Nephron progenitor cell (in vitro differentiated cells): Measurements from ENCODE around the gene SRRT.
A peak's percentile ranks its signal among the peaks of the same experiment; 100 is the strongest.

Experiments
- DNase-seq: peaks from one replicate; pipeline ENCODE4 v3.0.0; 2021
- H3K27ac Mint-ChIP-seq: 2 replicates; pipeline ENCODE4 v1.8.0; 2021; ENCODE audit warnings: mild to moderate bottlenecking, moderate library complexity, mixed read lengths
- H3K27me3 Mint-ChIP-seq: 2 replicates; pipeline ENCODE4 v1.8.0; 2021; ENCODE audit warnings: mild to moderate bottlenecking, low read depth, mixed read lengths; ENCODE audit not compliant: poor library complexity
- H3K36me3 Mint-ChIP-seq: 2 replicates; pipeline ENCODE4 v1.8.0; 2021; ENCODE audit warnings: low read depth, mixed read lengths
- H3K4me1 Mint-ChIP-seq: 2 replicates; pipeline ENCODE4 v1.8.0; 2021; ENCODE audit warnings: mixed read lengths
- H3K4me3 Mint-ChIP-seq: 2 replicates; pipeline ENCODE4 v1.8.0; 2021; ENCODE audit warnings: mild to moderate bottlenecking, moderate library complexity, mixed read lengths
- H3K9me3 Mint-ChIP-seq: 2 replicates; pipeline ENCODE4 v1.8.0; 2021; ENCODE audit warnings: mild to moderate bottlenecking, moderate library complexity, mixed read lengths
- CTCF ChIP-seq: fragments of 200-600 bp; sonication (generic); IDR thresholded peaks from 2 replicates; pipeline ENCODE4 v1.5.0; 2021; ENCODE audit warnings: antibody characterized with exemption

Gene SRRT

GRCh38 chr7:100886936-100887515 is 12.1 kb downstream of the SRRT start:
- no peaks in the 10 kb centered on the region for H3K9me3 Mint-ChIP-seq
- H3K27ac Mint-ChIP-seq = peak overlapping the region; percentile 98
- peaks cover 83% of the 10 kb centered on the region for H3K4me1 Mint-ChIP-seq
- H3K27me3 Mint-ChIP-seq = peaks cover 5% of the 10 kb centered on the region
- no peak for DNase-seq
- peaks cover 64% of the 10 kb centered on the region for H3K36me3 Mint-ChIP-seq
- TF ChIP-seq CTCF = no peak
- peak overlapping the region; percentile 68 for H3K4me3 Mint-ChIP-seq

- peaks cover 57% of the 10 kb centered on the region for H3K36me3 Mint-ChIP-seq
- no peak for DNase-seq
- no peaks in the 10 kb centered on the region for H3K9me3 Mint-ChIP-seq
- no peak for TF ChIP-seq CTCF
- H3K4me3 Mint-ChIP-seq = peak overlapping the region; percentile 68
- peaks cover 83% of the 10 kb centered on the region for H3K4me1 Mint-ChIP-seq
- H3K27me3 Mint-ChIP-seq = peaks cover 5% of the 10 kb centered on the region
- H3K27ac Mint-ChIP-seq = peak overlapping the region; percentile 98
These were observed 12.8 kb downstream of the SRRT start for GRCh38 chr7:100887516-100888290.

- no peak for TF ChIP-seq CTCF
- H3K4me3 Mint-ChIP-seq = peak overlapping the region; percentile 68
- peaks cover 5% of the 10 kb centered on the region for H3K27me3 Mint-ChIP-seq
- H3K9me3 Mint-ChIP-seq = no peaks in the 10 kb centered on the region
- peak overlapping the region; percentile 17 for H3K27ac Mint-ChIP-seq
- no peak for DNase-seq
- peaks cover 50% of the 10 kb centered on the region for H3K36me3 Mint-ChIP-seq
- H3K4me1 Mint-ChIP-seq = peaks cover 79% of the 10 kb centered on the region
These were observed 13.5 kb downstream of the SRRT start for GRCh38 chr7:100888291-100888987.

- Mint-ChIP-seq H3K36me3 (peaks cover 43% of the 10 kb centered on the region), H3K4me1 (peaks cover 78% of the 10 kb centered on the region), H3K27ac (peak within 1 kb of the TSS; percentile 97), H3K9me3 (no peaks in the 10 kb centered on the region), H3K27me3 (peaks cover 5% of the 10 kb centered on the region), H3K4me3 (peak within 1 kb of the TSS; percentile 90)
- TF ChIP-seq CTCF = no peak
- peak; percentile 76 for DNase-seq
These were observed 14.3 kb downstream of the SRRT start, which contains the start of gene UFSP1 for GRCh38 chr7:100888988-100889750. Gene UFSP1 (minus strand): TSS chr7:100889715. CDS start chr7:100889271, 444 bp downstream.

- Mint-ChIP-seq H3K9me3 (no peaks in the 10 kb centered on the region), H3K27ac (peak overlapping the region; percentile 97), H3K4me3 (peak overlapping the region; percentile 90), H3K27me3 (peaks cover 10% of the 10 kb centered on the region), H3K36me3 (peaks cover 27% of the 10 kb centered on the region), H3K4me1 (peaks cover 65% of the 10 kb centered on the region)
- DNase-seq = peak; percentile 35
- TF ChIP-seq CTCF = no peak
These were observed 16.0 kb downstream of the SRRT start for GRCh38 chr7:100890653-100891567.
